SJCRH30 (cell line): ENCODE measurements around the gene SPTBN4. TPM values are rescaled to one million over a fixed set of nuclear protein-coding genes. Genes with fewer than 3 reads are reported as not detected.
A peak's percentile ranks its signal among the peaks of the same experiment; 100 is the strongest.

ENCODE experiments used
- DNase-seq, 2 experiments: peaks; one replicate each; pipeline ENCODE4 v3.0.0-alpha.2; 2015 to 2020
- H3K27ac ChIP-seq: fragments of 250-450 bp; sonication (Bioruptor Pico); 2 replicates; pipeline ENCODE4 v1.5.1; 2020; ENCODE audit warnings: mild to moderate bottlenecking, moderate library complexity
- H3K27me3 ChIP-seq: fragments of 250-450 bp; sonication (Bioruptor Pico); 2 replicates; pipeline ENCODE4 v1.5.1; 2020; ENCODE audit warnings: mild to moderate bottlenecking, moderate library complexity
- H3K36me3 ChIP-seq: fragments of 250-450 bp; sonication (Bioruptor Pico); 2 replicates; pipeline ENCODE4 v1.5.1; 2020; ENCODE audit warnings: mild to moderate bottlenecking, moderate library complexity
- H3K4me1 ChIP-seq: fragments of 250-450 bp; sonication (Bioruptor Pico); 2 replicates; pipeline ENCODE4 v1.5.1; 2020; ENCODE audit warnings: mild to moderate bottlenecking, moderate library complexity
- H3K4me3 ChIP-seq: fragments of 250-450 bp; sonication (Bioruptor Pico); 2 replicates; pipeline ENCODE4 v1.5.1; 2020; ENCODE audit warnings: mild to moderate bottlenecking, moderate library complexity
- H3K9me3 ChIP-seq: fragments of 250-450 bp; sonication (Bioruptor Pico); replicated peaks from 2 replicates; pipeline ENCODE4 v1.5.1; 2020; ENCODE audit warnings: mild to moderate bottlenecking, moderate library complexity
- total RNA-seq: library from RNA; depleted of rRNA; stranded (reverse); fragments of >200 nt; shearing (Covaris generic); gene quantifications from 2 replicates; pipeline ENCODE4 v1.2.3, GENCODE V29; 2014

SPTBN4 gene
- total RNA-seq, 1 experiment from 2014 or later, result 0.32 TPM

- H3K36me3 ChIP-seq, result no peaks in the 10 kb centered on the region
- H3K27ac ChIP-seq, result no peak within 1 kb of the TSS; the same call in 1 of the 2 replicates
Observed at GRCh38 chr19:40601134-40601974, 134.6 kb downstream of the SPTBN4 start, which contains the start of gene LTBP4. Gene LTBP4 (plus strand): TSS chr19:40601369. CDS start chr19:40601388, 19 bp downstream.

GRCh38 chr19:40603071-40603388 is 136.2 kb downstream of the SPTBN4 start:
- Histone ChIP-seq H3K27me3 (no peaks in the 10 kb centered on the region; the same call in 1 of the 2 replicates), H3K9me3 (no peaks in the 10 kb centered on the region), H3K27ac (peak overlapping the region; percentile 31), H3K4me1 (peaks cover 29% of the 10 kb centered on the region), H3K4me3 (peak overlapping the region; percentile 43; the same call in 1 of the 2 replicates), H3K36me3 (no peaks in the 10 kb centered on the region)
- no peak for DNase-seq

More at GRCh38 chr19:40601134-40601974, 134.6 kb downstream of the SPTBN4 start, which contains the start of gene LTBP4:
- H3K4me1 ChIP-seq, result peaks cover 32% of the 10 kb centered on the region
- H3K4me3 ChIP-seq, result peak within 1 kb of the TSS; percentile 52
- H3K9me3 ChIP-seq, result no peaks in the 10 kb centered on the region
- no peaks in the 10 kb centered on the region; the same call in 1 of the 2 replicates for H3K27me3 ChIP-seq
- DNase-seq, result peak in 1 of 2 experiments; percentile 50

DNA sequence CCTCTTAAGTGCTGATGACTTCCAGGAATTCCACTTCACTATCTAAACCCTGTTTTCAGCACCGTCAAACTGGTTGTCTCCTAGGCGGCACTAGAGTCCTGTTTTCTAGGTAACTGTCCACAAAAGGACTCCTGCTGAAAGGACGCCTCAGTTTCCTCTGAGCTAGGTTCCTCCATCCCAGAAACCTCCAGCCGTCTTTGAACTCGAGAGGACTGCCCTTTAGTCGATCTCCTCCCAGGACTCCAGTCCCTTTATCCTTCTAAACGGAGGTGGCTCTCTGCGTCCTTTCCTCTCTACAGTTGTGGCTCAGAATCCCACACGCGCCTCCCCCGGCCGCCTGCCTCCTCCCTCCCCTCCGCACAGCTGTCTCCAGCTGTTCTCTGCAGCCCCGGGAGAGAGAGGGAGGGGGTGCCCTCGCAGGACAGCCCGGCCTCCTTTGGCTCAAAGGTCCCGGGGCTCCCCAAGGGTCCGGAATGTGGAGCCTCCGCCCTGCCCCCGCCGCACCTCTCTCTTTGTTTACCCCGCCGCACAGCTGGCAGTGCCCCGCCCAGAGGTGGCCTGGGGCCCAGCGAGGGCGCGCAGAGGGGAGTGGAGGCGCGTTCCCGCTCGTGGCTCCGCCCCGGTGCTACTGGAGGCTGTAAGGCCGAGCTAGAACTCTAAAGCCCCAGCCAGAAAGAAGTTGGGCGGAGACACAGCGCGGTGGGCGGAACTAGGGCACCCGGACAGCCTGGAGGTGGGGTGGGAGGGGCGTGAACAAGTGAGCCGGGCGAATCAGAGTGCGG is 136.8 kb downstream of the SPTBN4 start:
- H3K4me1 ChIP-seq, result peaks cover 29% of the 10 kb centered on the region
- peak; percentile 99 to 100 for DNase-seq
- no peaks in the 10 kb centered on the region; the same call in 1 of the 2 replicates for H3K27me3 ChIP-seq
- no peaks in the 10 kb centered on the region for H3K9me3 ChIP-seq
- H3K4me3 ChIP-seq, result peak overlapping the region; percentile 43
- peak overlapping the region; percentile 31 for H3K27ac ChIP-seq
- H3K36me3 ChIP-seq, result no peaks in the 10 kb centered on the region

DNA sequence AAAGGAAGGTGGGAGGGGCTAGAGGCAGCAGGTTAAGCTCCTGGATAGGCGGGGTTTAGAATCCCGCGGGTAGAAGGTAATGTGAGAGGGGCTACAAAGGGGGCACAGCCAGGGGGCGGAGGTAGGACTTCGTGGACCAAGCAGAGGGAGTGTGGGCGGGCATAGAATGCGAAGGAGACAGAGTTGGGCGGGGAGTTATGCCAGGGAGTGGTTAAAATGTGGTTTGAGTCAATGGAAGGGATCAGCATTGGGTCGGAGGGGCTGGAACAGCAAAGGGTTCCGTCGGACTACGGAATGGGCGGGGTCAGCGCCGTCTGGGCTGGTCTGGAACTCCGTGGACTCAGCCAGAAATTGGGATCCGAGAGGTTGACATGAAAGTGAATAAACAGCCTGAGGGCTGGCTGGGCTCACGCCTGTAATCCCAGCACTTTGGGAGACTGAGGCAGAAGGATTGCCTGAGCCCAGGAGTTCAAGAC is 137.4 kb downstream of the SPTBN4 start:
- no peak for DNase-seq
- H3K4me1 ChIP-seq, result peaks cover 29% of the 10 kb centered on the region
- no peak overlapping the region for H3K27ac ChIP-seq
- H3K36me3 ChIP-seq, result no peaks in the 10 kb centered on the region
- no peaks in the 10 kb centered on the region; the same call in 1 of the 2 replicates for H3K27me3 ChIP-seq
- no peak overlapping the region for H3K4me3 ChIP-seq
- H3K9me3 ChIP-seq, result no peaks in the 10 kb centered on the region

- no peaks in the 10 kb centered on the region for H3K9me3 ChIP-seq
- H3K27me3 ChIP-seq, result no peaks in the 10 kb centered on the region; the same call in 1 of the 2 replicates
- H3K4me1 ChIP-seq, result peaks cover 27% of the 10 kb centered on the region
- no peak for DNase-seq
- H3K27ac ChIP-seq, result no peak overlapping the region
- no peaks in the 10 kb centered on the region for H3K36me3 ChIP-seq
- H3K4me3 ChIP-seq, result peak overlapping the region; percentile 51
Observed at GRCh38 chr19:40604647-40605215, 137.9 kb downstream of the SPTBN4 start.

DNA sequence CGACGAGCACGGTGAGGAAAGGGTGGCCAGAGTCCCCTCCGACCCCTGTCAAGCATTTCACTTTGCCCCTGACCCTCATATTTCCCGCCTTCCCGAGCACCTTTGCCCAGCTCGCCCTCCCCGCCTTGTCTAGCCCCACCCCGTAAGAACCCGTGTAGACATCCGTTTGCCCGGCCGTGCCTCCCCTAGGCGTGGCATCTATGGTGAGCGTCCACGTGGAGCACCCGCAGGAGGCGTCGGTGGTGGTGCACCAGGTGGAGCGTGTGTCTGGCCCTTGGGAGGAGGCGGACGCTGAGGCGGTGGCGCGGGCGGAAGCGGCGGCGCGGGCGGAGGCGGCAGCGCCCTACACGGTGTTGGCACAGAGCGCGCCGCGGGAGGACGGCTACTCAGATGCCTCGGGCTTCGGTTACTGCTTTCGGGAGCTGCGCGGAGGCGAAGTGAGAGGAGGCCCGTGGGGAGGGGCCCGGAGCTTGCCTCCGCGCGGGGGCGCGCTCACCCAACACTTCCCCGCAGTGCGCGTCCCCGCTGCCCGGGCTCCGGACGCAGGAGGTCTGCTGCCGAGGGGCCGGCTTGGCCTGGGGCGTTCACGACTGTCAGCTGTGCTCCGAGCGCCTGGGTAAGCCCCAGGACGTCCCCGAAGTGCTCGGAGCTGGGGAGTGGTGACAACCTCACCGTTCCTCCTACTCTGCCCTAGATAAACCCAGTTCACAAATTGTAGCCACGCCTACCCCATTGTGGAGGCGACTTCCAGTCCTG is 138.6 kb downstream of the SPTBN4 start:
- no peaks in the 10 kb centered on the region for H3K36me3 ChIP-seq
- H3K4me1 ChIP-seq, result peaks cover 25% of the 10 kb centered on the region
- H3K27me3 ChIP-seq, result no peaks in the 10 kb centered on the region; the same call in 1 of the 2 replicates
- H3K27ac ChIP-seq, result no peak overlapping the region
- peak overlapping the region; percentile 51 for H3K4me3 ChIP-seq
- H3K9me3 ChIP-seq, result no peaks in the 10 kb centered on the region
- peak; percentile 78 to 80 for DNase-seq

- H3K36me3 ChIP-seq, result no peaks in the 10 kb centered on the region
- no peaks in the 10 kb centered on the region for H3K9me3 ChIP-seq
- H3K4me3 ChIP-seq, result no peak overlapping the region
- no peak for DNase-seq
- no peak overlapping the region for H3K27ac ChIP-seq
- peaks cover 13% of the 10 kb centered on the region for H3K4me1 ChIP-seq
- no peaks in the 10 kb centered on the region for H3K27me3 ChIP-seq
Observed at GRCh38 chr19:40607311-40608239, 140.8 kb downstream of the SPTBN4 start.

GRCh38 chr19:40608240-40608621 is 141.4 kb downstream of the SPTBN4 start:
- H3K4me3 ChIP-seq, result no peak overlapping the region
- H3K4me1 ChIP-seq, result peaks cover 6% of the 10 kb centered on the region

DNA sequence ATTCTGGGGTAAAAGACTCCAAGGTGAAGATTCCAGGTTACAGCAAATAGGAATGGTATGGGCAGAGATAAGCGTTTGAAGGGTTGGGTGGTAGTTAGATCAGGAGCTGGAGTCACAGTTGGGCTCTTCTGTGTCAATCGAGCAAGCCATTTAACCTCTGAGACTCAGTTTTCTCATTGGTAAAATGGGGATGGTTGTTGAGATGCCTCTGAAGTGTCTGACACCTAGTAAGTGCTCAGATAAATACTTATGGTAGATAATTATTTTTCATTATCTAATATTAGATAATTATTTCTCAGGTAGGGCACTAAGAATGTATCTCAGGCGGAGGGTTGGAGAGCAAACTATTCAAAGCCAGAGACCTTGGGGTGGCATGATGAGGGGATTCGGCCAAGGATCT is 142.2 kb downstream of the SPTBN4 start:
- Histone ChIP-seq H3K27me3 (no peaks in the 10 kb centered on the region), H3K4me1 (peaks cover 4% of the 10 kb centered on the region; the same call in 1 of the 2 replicates), H3K27ac (no peak overlapping the region), H3K4me3 (no peak overlapping the region), H3K36me3 (no peaks in the 10 kb centered on the region), H3K9me3 (no peaks in the 10 kb centered on the region)
- DNase-seq, result no peak

More at GRCh38 chr19:40608240-40608621, 141.4 kb downstream of the SPTBN4 start:
- Histone ChIP-seq H3K9me3 (no peaks in the 10 kb centered on the region), H3K27ac (no peak overlapping the region), H3K27me3 (no peaks in the 10 kb centered on the region), H3K36me3 (no peaks in the 10 kb centered on the region)
- no peak for DNase-seq

- DNase-seq, result peak; percentile 91
- Histone ChIP-seq H3K36me3 (no peaks in the 10 kb centered on the region), H3K9me3 (no peaks in the 10 kb centered on the region), H3K4me1 (peaks cover 4% of the 10 kb centered on the region; the same call in 1 of the 2 replicates), H3K27ac (no peak overlapping the region), H3K27me3 (no peaks in the 10 kb centered on the region), H3K4me3 (peak overlapping the region; percentile 48)
Observed at GRCh38 chr19:40609561-40610395, 143.0 kb downstream of the SPTBN4 start.

GRCh38 chr19:40610396-40611064 is 143.7 kb downstream of the SPTBN4 start:
- Histone ChIP-seq H3K4me1 (peaks cover 4% of the 10 kb centered on the region; the same call in 1 of the 2 replicates), H3K27ac (no peak overlapping the region), H3K4me3 (peak overlapping the region; percentile 48), H3K36me3 (no peaks in the 10 kb centered on the region), H3K9me3 (no peaks in the 10 kb centered on the region), H3K27me3 (no peaks in the 10 kb centered on the region)
- no peak for DNase-seq

DNA sequence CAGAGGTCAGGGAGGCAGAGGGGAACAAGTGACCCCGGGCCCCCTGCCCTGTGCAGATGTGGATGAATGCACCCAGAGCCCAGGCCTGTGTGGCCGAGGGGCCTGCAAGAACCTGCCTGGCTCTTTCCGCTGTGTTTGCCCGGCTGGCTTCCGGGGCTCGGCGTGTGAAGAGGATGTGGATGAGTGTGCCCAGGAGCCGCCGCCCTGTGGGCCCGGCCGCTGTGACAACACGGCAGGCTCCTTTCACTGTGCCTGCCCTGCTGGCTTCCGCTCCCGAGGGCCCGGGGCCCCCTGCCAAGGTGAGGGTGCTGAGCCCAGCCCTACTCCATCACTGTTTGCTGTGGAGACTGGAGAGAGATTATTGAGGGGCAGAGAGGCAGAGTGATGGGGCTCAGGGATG is 144.3 kb downstream of the SPTBN4 start:
- Histone ChIP-seq H3K27me3 (no peaks in the 10 kb centered on the region), H3K4me1 (no peaks in the 10 kb centered on the region; the same call in 1 of the 2 replicates), H3K36me3 (no peaks in the 10 kb centered on the region), H3K9me3 (no peaks in the 10 kb centered on the region), H3K4me3 (no peak overlapping the region), H3K27ac (no peak overlapping the region)
- DNase-seq, result no peak
